GM18867 (cell line): ENCODE data around the gene SNAPC1.
A peak's percentile ranks its signal among the peaks of the same experiment; 100 is the strongest.
"Not testable (repeated sequence)": the region's sequence is repeated elsewhere in the genome, so short reads cannot be mapped to it uniquely, and the experiment has no call there.

Experiments
- ATAC-seq: cut with Tn5 transposase; IDR thresholded peaks from one replicate; pipeline ENCODE4 v1.9.1; 2021; ENCODE audit warnings: mild to moderate bottlenecking, moderate library complexity; ENCODE audit not compliant: unreplicated experiment

SNAPC1 gene

GRCh38 chr14:61749867-61750266 lies 12.4 kb upstream of the SNAPC1 start:
- no peak for ATAC-seq

- ATAC-seq: peak; percentile 91
Observed at GRCh38 chr14:61750708-61751474, 11.3 kb upstream of the SNAPC1 start.

- no peak for ATAC-seq
Observed at GRCh38 chr14:61751475-61751989, 10.7 kb upstream of the SNAPC1 start.

- ATAC-seq: peak; percentile 37
Observed at GRCh38 chr14:61752626-61753025, 9.6 kb upstream of the SNAPC1 start.

GRCh38 chr14:61753631-61754030 lies 8.6 kb upstream of the SNAPC1 start:
- ATAC-seq: no peak

- ATAC-seq: no peak
Observed at GRCh38 chr14:61754627-61755381, 7.4 kb upstream of the SNAPC1 start.

GRCh38 chr14:61755382-61755742 lies 6.9 kb upstream of the SNAPC1 start:
- ATAC-seq: not testable (repeated sequence)

GRCh38 chr14:61756135-61756534 lies 6.1 kb upstream of the SNAPC1 start:
- ATAC-seq: no peak

GRCh38 chr14:61759878-61760277 lies 2.3 kb upstream of the SNAPC1 start:
- no peak for ATAC-seq

- ATAC-seq: peak; percentile 11
Observed at GRCh38 chr14:61761557-61761956, 663 bp upstream of the SNAPC1 start.

GRCh38 chr14:61764342-61765122 lies 2.3 kb downstream of the SNAPC1 start:
- no peak for ATAC-seq

- ATAC-seq: no peak
Observed at GRCh38 chr14:61765225-61765943, 3.2 kb downstream of the SNAPC1 start.

GRCh38 chr14:61766151-61766550 lies 3.9 kb downstream of the SNAPC1 start:
- no peak for ATAC-seq

GRCh38 chr14:61768240-61768639 lies 6.0 kb downstream of the SNAPC1 start:
- ATAC-seq: no peak

- no peak for ATAC-seq
Observed at GRCh38 chr14:61769893-61770292, 7.7 kb downstream of the SNAPC1 start.

- no peak for ATAC-seq
Observed at GRCh38 chr14:61774861-61775260, 12.6 kb downstream of the SNAPC1 start.

GRCh38 chr14:61780125-61780524 lies 17.9 kb downstream of the SNAPC1 start:
- ATAC-seq: peak; percentile 43

- no peak for ATAC-seq
Observed at GRCh38 chr14:61797309-61797708, 35.1 kb downstream of the SNAPC1 start.

GRCh38 chr14:61802010-61802568 lies 39.9 kb downstream of the SNAPC1 start:
- no peak for ATAC-seq

GRCh38 chr14:61803755-61804154 lies 41.5 kb downstream of the SNAPC1 start:
- ATAC-seq: peak; percentile 65
